H1 (cell line): Measurements from ENCODE around the gene PBX3. TPM values are rescaled to one million over a fixed set of nuclear protein-coding genes. Genes with fewer than 3 reads are reported as not detected.

Source experiments
- CTCF ChIA-PET: fragments of 300-600 bp; sonication (Branson Sonifier 250); formaldehyde crosslinking; loops from one replicate; lab custom pipeline; 2021; ENCODE audit not compliant: partially characterized antibody; lab: Charles Lee
- POLR2A ChIA-PET: fragments of 300-600 bp; sonication (Branson Sonifier 250); formaldehyde crosslinking; loops from one replicate; lab custom pipeline; 2021; ENCODE audit warnings: inconsistent platforms; ENCODE audit not compliant: partially characterized antibody; lab: Charles Lee
- DNase-seq, 2 experiments: peaks; one replicate each; pipeline versions ENCODE4 v3.0.0 to v3.0.0-alpha.2; 2010 to 2022; ENCODE audit warnings: low spot score in 2 of 2, low read depth in 1 of 2, mixed read lengths in 1 of 2
- FAIRE-seq: peaks from 2 replicates; lab custom pipeline; 2011; peaks lifted over from hg19 to GRCh38; lab: Jason Lieb, UNC
- H2AFZ ChIP-seq: 2 replicates; pipeline ENCODE4 v1.8.1; 2012; ENCODE audit warnings: low read length, inconsistent platforms
- H2AK5ac ChIP-seq: 2 replicates; pipeline ENCODE4 v1.6.1; 2013; ENCODE audit warnings: low read depth, low read length
- H2BK120ac ChIP-seq: replicated peaks from 2 replicates; pipeline ENCODE3; 2013; ENCODE audit warnings: low read depth, low read length, inconsistent platforms
- H2BK12ac ChIP-seq: 2 replicates; pipeline ENCODE4 v1.6.1; 2013; ENCODE audit warnings: low read depth, low read length
- H2BK15ac ChIP-seq: 2 replicates; pipeline ENCODE4 v1.6.1; 2013; ENCODE audit warnings: low read length
- H2BK20ac ChIP-seq: 2 replicates; pipeline ENCODE4 v1.6.1; 2013; ENCODE audit warnings: low read length
- H2BK5ac ChIP-seq: 2 replicates; pipeline ENCODE4 v1.6.1; 2013; ENCODE audit warnings: low read depth, low read length
- H3K14ac ChIP-seq: 2 replicates; pipeline ENCODE4 v1.6.1; 2013; ENCODE audit warnings: inconsistent platforms; ENCODE audit not compliant: insufficient read length
- H3K18ac ChIP-seq: 2 replicates; pipeline ENCODE4 v1.6.1; 2013; ENCODE audit warnings: low read length; ENCODE audit errors: extremely low read depth
- H3K23ac ChIP-seq: 2 replicates; pipeline ENCODE4 v1.6.1; 2013; ENCODE audit warnings: inconsistent platforms; ENCODE audit not compliant: insufficient read length
- H3K23me2 ChIP-seq: 2 replicates; pipeline ENCODE4 v1.6.1; 2013; ENCODE audit warnings: low read depth, low read length
- H3K27ac ChIP-seq: 2 replicates; pipeline ENCODE4 v1.6.1; 2011; ENCODE audit warnings: low read depth, low read length, inconsistent platforms
- H3K27me3 ChIP-seq, 4 experiments: replicated peaks in 1 of 4; 1 replicate in 1 of 4; 2 replicates in 3 of 4; pipeline versions ENCODE4 v1.6.1 to v1.8.1; 2011 to 2013; ENCODE audit warnings: low read length in 3 of 4, mild to moderate bottlenecking in 3 of 4, inconsistent platforms in 2 of 4, mixed read lengths in 2 of 4, moderate library complexity in 1 of 4; ENCODE audit not compliant: control insufficient read depth in 3 of 4, insufficient read depth in 3 of 4; ENCODE audit errors: extremely low read depth in 1 of 4
- H3K36me3 ChIP-seq, 4 experiments: 2 replicates each; pipeline versions ENCODE4 v1.6.1 to v1.8.1; 2011 to 2013; ENCODE audit warnings: mild to moderate bottlenecking in 4 of 4, low read length in 3 of 4, moderate library complexity in 2 of 4, control low read depth in 1 of 4, inconsistent platforms in 1 of 4; ENCODE audit not compliant: insufficient read depth in 4 of 4, control insufficient read depth in 2 of 4
- H3K4ac ChIP-seq: replicated peaks from 2 replicates; pipeline ENCODE3; 2013; ENCODE audit warnings: low read length, low read depth, mixed read lengths, inconsistent platforms; ENCODE audit not compliant: insufficient read length
- H3K4me1 ChIP-seq, 4 experiments: replicated peaks in 1 of 4; 1 replicate in 1 of 4; 2 replicates in 3 of 4; pipeline versions ENCODE4 v1.6.1 to v1.8.1; 2011 to 2013; ENCODE audit warnings: low read length in 3 of 4, inconsistent platforms in 2 of 4, mixed read lengths in 1 of 4; ENCODE audit not compliant: insufficient read depth in 4 of 4, control insufficient read depth in 3 of 4
- H3K4me2 ChIP-seq, 2 experiments: 2 replicates each; pipeline versions ENCODE4 v1.6.1 to v1.8.1; 2011 to 2013; ENCODE audit warnings: low read depth in 2 of 2, low read length in 2 of 2, control low read depth in 1 of 2, inconsistent platforms in 1 of 2, mild to moderate bottlenecking in 1 of 2; ENCODE audit not compliant: insufficient read depth in 1 of 2
- H3K4me3 ChIP-seq, 4 experiments: fragments of 200-600, 300-600 bp in 1 of 4; sonication (generic), shearing (Covaris generic), sonication (Bioruptor Twin) in 1 of 4; 2 replicates each; pipeline versions ENCODE4 v1.5.1 to v1.8.1; 2011 to 2016; ENCODE audit warnings: low read length in 4 of 4, low read depth in 3 of 4, control low read depth in 2 of 4, inconsistent platforms in 2 of 4, mild to moderate bottlenecking in 2 of 4, mixed read lengths in 1 of 4, moderate library complexity in 1 of 4; ENCODE audit not compliant: insufficient read depth in 2 of 4; ENCODE audit errors: extremely low read depth in 1 of 4
- H3K56ac ChIP-seq: replicated peaks from 2 replicates; pipeline ENCODE3; 2013; ENCODE audit warnings: low read depth, mild to moderate bottlenecking, mixed read lengths, low read length, inconsistent platforms; ENCODE audit not compliant: insufficient read length
- H3K79me1 ChIP-seq: 2 replicates; pipeline ENCODE4 v1.6.1; 2013; ENCODE audit warnings: low read depth, low read length, control low read depth
- H3K79me2 ChIP-seq, 2 experiments: 2 replicates each; pipeline versions ENCODE4 v1.6.1 to v1.8.1; 2012 to 2013; ENCODE audit warnings: low read length in 2 of 2, mild to moderate bottlenecking in 2 of 2, inconsistent platforms in 1 of 2; ENCODE audit not compliant: insufficient read depth in 2 of 2, control insufficient read depth in 1 of 2
- H3K9ac ChIP-seq, 4 experiments: replicated peaks in 1 of 4; 1 replicate in 1 of 4; 2 replicates in 3 of 4; pipeline versions ENCODE4 v1.6.1 to v1.8.1; 2011 to 2013; ENCODE audit warnings: low read depth in 3 of 4, low read length in 3 of 4, control low read depth in 2 of 4, mild to moderate bottlenecking in 2 of 4, moderate library complexity in 2 of 4, inconsistent platforms in 1 of 4; ENCODE audit errors: extremely low read depth in 1 of 4
- H3K9me3 ChIP-seq, 2 experiments: 2 replicates each; pipeline versions ENCODE4 v1.6.1 to v1.8.1; 2012 to 2013; ENCODE audit warnings: mild to moderate bottlenecking in 2 of 2, moderate library complexity in 2 of 2, control low read depth in 1 of 2, inconsistent platforms in 1 of 2, low read depth in 1 of 2, low read length in 1 of 2, mixed read lengths in 1 of 2; ENCODE audit not compliant: insufficient read depth in 2 of 2
- H4K20me1 ChIP-seq, 2 experiments: replicated peaks in 1 of 2; 2 replicates each; pipeline versions ENCODE3 to v1.8.1; 2011 to 2013; ENCODE audit warnings: inconsistent platforms in 2 of 2, low read length in 2 of 2, mild to moderate bottlenecking in 1 of 2; ENCODE audit not compliant: insufficient read depth in 2 of 2, control insufficient read depth in 1 of 2
- H4K5ac ChIP-seq: 2 replicates; pipeline ENCODE4 v1.6.1; 2013; ENCODE audit warnings: low read length, low read depth, mixed read lengths, inconsistent platforms; ENCODE audit not compliant: insufficient read length
- H4K8ac ChIP-seq: 2 replicates; pipeline ENCODE4 v1.8.0; 2013; ENCODE audit warnings: mild to moderate bottlenecking, moderate library complexity, low read length, inconsistent platforms; ENCODE audit not compliant: insufficient read depth; ENCODE audit errors: extremely low read depth
- H4K91ac ChIP-seq: replicated peaks from 2 replicates; pipeline ENCODE3; 2013; ENCODE audit warnings: low read length, mixed read lengths, inconsistent platforms; ENCODE audit not compliant: insufficient read length
- CHD1 ChIP-seq: IDR thresholded peaks from 2 replicates; pipeline ENCODE4 v1.6.1; 2012; ENCODE audit warnings: low read depth, low read length, improper control_type of control experiment
- FOSL1 ChIP-seq: IDR thresholded peaks from 2 replicates; pipeline ENCODE4 v1.6.1; 2011; ENCODE audit warnings: mild to moderate bottlenecking, low read depth, low read length, moderate library complexity; ENCODE audit not compliant: insufficient read depth
- GTF2F1 ChIP-seq: IDR thresholded peaks from 2 replicates; pipeline ENCODE4 v1.6.1; 2012; ENCODE audit warnings: low read depth, low read length, improper control_type of control experiment, borderline replicate concordance
- HDAC2 ChIP-seq, 2 experiments: fragments of 300-600 bp in 1 of 2; sonication (generic) in 1 of 2; IDR thresholded peaks; 2 replicates each; pipeline ENCODE4 v1.6.1; 2011 to 2012; ENCODE audit warnings: low read depth in 2 of 2, low read length in 2 of 2, mild to moderate bottlenecking in 2 of 2, moderate library complexity in 2 of 2, borderline replicate concordance in 1 of 2, inconsistent platforms in 1 of 2
- JUND ChIP-seq: IDR thresholded peaks from 2 replicates; pipeline ENCODE4 v1.6.1; 2011; ENCODE audit warnings: mild to moderate bottlenecking, improper control_type of control experiment, low read length
- RXRA ChIP-seq: IDR thresholded peaks from 2 replicates; pipeline ENCODE4 v1.6.1; 2011; ENCODE audit warnings: low read depth, mild to moderate bottlenecking, low read length, moderate library complexity; ENCODE audit not compliant: insufficient read depth
- SIRT6 ChIP-seq: IDR thresholded peaks from one replicate; pipeline ENCODE4 v1.7.1; 2012; ENCODE audit warnings: low read length, inconsistent platforms
- SRF ChIP-seq: IDR thresholded peaks from 2 replicates; pipeline ENCODE4 v1.6.1; 2011; ENCODE audit warnings: mild to moderate bottlenecking, low read depth, low read length, moderate library complexity
- WGBS, 2 experiments: shearing (Covaris generic) in 1 of 2; methylation state at CpG; one replicate each; pipeline versions ENCODE4 v1.1.6 to v1.1.7; 2013 to 2015; ENCODE audit warnings: low lambda C conversion rate in 2 of 2, mixed read lengths in 2 of 2, inconsistent platforms in 1 of 2, low coverage in 1 of 2, missing lambda C conversion rate in 1 of 2; ENCODE audit not compliant: insufficient replicate concordance in 2 of 2, insufficient coverage in 1 of 2, insufficient read length in 1 of 2; ENCODE audit errors: extremely low coverage in 1 of 2, missing lambda C conversion rate in 1 of 2; 5-methylcytosine and 5-hydroxymethylcytosine counted together
- polyA plus RNA-seq, 7 experiments: library from polyadenylated mRNA; depleted of rRNA in 3 of 7; stranded (reverse) in 5 of 7; unstranded in 2 of 7; fragments of >200 nt in 5 of 7; fragments of 200-250 nt in 2 of 7; gene quantifications; 1 replicate in 5 of 7; 2 replicates in 1 of 7; 4 replicates in 1 of 7; pipeline versions ENCODE4 v1.2.1 to v1.2.3, GENCODE V29; 2011 to 2013; ENCODE audit warnings: missing spikeins in 2 of 7, mixed read lengths in 2 of 7
- total RNA-seq: library from RNA; stranded (reverse); fragmentation: NEBNext Ultra II Directional; extraction: Animal tissue kit (Norgen Biotek cat#: 25700); gene quantifications from 2 replicates; pipeline ENCODE4 v1.2.1, GENCODE V29; 2021
- TF ChIP-seq, protein P1 (sequence below): IDR thresholded peaks from 2 replicates; pipeline ENCODE4 v1.6.1; 2012; ENCODE audit warnings: inconsistent platforms
- TF ChIP-seq, protein P2 (sequence below): IDR thresholded peaks from 2 replicates; pipeline ENCODE4 v1.6.1; 2011; ENCODE audit warnings: low read depth, mild to moderate bottlenecking, low read length; ENCODE audit not compliant: insufficient read depth
- TF ChIP-seq, protein P3 (sequence below): IDR thresholded peaks from 2 replicates; pipeline ENCODE4 v1.6.1; 2012; ENCODE audit warnings: low read length, inconsistent platforms

The PBX3 gene
- total and polyA plus RNA-seq, 2 of the 8 experiments (the other 6 are each of a cell fraction or from before 2014, with no cell fraction given), result 22.7 to 44.3 TPM

DNA sequence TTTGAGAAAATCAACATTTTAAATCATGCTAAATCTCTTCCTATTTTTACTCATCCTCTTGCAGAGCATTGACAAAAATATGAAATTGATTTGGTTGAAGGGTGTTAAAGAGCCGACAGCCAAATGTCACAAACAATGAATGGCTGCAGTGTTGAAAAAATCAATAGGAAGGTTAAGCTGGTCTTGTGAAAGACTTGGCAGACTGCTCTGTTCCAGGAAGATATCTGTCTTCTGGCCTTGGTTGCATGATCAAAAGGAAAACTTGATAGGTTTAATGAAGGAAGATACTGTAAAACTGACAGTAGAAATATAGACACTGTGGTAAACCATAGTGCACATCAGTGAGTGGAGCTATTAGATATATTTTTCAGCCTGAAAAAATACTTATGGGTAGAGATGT lies 103.6 kb downstream of the PBX3 start:
- Histone ChIP-seq H3K14ac (no peak overlapping the region), H4K20me1 (peaks cover 3 to 4% of the 10 kb centered on the region in 2 experiments), H3K4me3 (no peak overlapping the region), H3K9ac (no peak overlapping the region), H3K18ac (no peak overlapping the region), H2BK120ac (no peak overlapping the region), H4K91ac (no peak overlapping the region), H3K56ac (no peak overlapping the region), H2AK5ac (no peak overlapping the region), H2BK15ac (no peak overlapping the region), H3K79me2 (peaks cover 0 to 85% of the 10 kb centered on the region in 2 experiments; a peak in 2 of 4 replicates), H3K9me3 (no peaks in the 10 kb centered on the region), H4K8ac (no peak overlapping the region), H3K23ac (no peak overlapping the region), H3K36me3 (no peaks in the 10 kb centered on the region; a peak in 1 of 8 replicates), H3K4ac (no peak overlapping the region), H2AFZ (no peak overlapping the region), H3K23me2 (no peaks in the 10 kb centered on the region), H2BK5ac (no peak overlapping the region), H2BK12ac (no peak overlapping the region), H3K4me2 (no peak overlapping the region), H4K5ac (no peak overlapping the region), H3K27ac (no peak overlapping the region), H2BK20ac (no peak overlapping the region), H3K27me3 (no peaks in the 10 kb centered on the region), H3K79me1 (no peaks in the 10 kb centered on the region), H3K4me1 (no peaks in the 10 kb centered on the region)
- DNase-seq (no peak), FAIRE-seq (no peak)
- ChIA-PET POLR2A (interaction anchor here (0.6 kb wide), 1 partner anchor 100 kb away, joined by 3 read pairs; no protein-coding TSS in a partner anchor), CTCF (interaction anchor here (1.3 kb wide), 1 partner anchor 13 kb away, joined by 3 read pairs; no protein-coding TSS in a partner anchor)
- WGBS, 2 experiments, result 94% methylated on average over 1 of the region's 1 CpG; no CpG with 5 or more reads in 1 of the 2 experiments
- TF ChIP-seq, protein P1, sequence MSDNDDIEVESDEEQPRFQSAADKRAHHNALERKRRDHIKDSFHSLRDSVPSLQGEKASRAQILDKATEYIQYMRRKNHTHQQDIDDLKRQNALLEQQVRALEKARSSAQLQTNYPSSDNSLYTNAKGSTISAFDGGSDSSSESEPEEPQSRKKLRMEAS, result no peak
- TF ChIP-seq HDAC2 (IDR thresholded peaks at IDR 0.05; ENCODE audit: borderline replicate concordance in 1 of 2, low read depth in 2 of 2, low read length in 2 of 2) (no peak), CHD1 (no peak), JUND (no peak), RXRA (no peak), SRF (no peak), GTF2F1 (no peak), FOSL1 (no peak), SIRT6 (no peak)
- TF ChIP-seq, protein P2, sequence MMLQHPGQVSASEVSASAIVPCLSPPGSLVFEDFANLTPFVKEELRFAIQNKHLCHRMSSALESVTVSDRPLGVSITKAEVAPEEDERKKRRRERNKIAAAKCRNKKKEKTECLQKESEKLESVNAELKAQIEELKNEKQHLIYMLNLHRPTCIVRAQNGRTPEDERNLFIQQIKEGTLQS, result no peak
- TF ChIP-seq, protein P3, sequence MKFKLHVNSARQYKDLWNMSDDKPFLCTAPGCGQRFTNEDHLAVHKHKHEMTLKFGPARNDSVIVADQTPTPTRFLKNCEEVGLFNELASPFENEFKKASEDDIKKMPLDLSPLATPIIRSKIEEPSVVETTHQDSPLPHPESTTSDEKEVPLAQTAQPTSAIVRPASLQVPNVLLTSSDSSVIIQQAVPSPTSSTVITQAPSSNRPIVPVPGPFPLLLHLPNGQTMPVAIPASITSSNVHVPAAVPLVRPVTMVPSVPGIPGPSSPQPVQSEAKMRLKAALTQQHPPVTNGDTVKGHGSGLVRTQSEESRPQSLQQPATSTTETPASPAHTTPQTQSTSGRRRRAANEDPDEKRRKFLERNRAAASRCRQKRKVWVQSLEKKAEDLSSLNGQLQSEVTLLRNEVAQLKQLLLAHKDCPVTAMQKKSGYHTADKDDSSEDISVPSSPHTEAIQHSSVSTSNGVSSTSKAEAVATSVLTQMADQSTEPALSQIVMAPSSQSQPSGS, result no peak
